Kidney epithelial cell (primary cell): ENCODE data around the gene ECM2. TPM values are rescaled to one million over a fixed set of nuclear protein-coding genes. Genes with fewer than 3 reads are reported as not detected.

ENCODE experiments used
- DNase-seq: peaks from one replicate; pipeline ENCODE4 v3.0.0-alpha.2; 2010; ENCODE audit warnings: low read depth
- H3K27me3 ChIP-seq: 2 replicates; pipeline ENCODE4 v1.6.0; 2011; ENCODE audit warnings: low read length; ENCODE audit not compliant: control insufficient read depth, insufficient read depth
- H3K36me3 ChIP-seq: 2 replicates; pipeline ENCODE4 v1.5.1; 2011; ENCODE audit warnings: low read length; ENCODE audit not compliant: control insufficient read depth, insufficient read depth
- H3K4me3 ChIP-seq: 2 replicates; pipeline ENCODE4 v1.5.1; 2011; ENCODE audit warnings: low read depth, mild to moderate bottlenecking, control low read depth, low read length
- total RNA-seq: library from RNA; depleted of rRNA; stranded (reverse); fragments of >200 nt; gene quantifications from 2 replicates; pipeline ENCODE4 v1.2.3, GENCODE V29; 2015
- TF ChIP-seq, protein P1 (sequence below): IDR thresholded peaks from 2 replicates; pipeline ENCODE4 v1.5.1; 2011; ENCODE audit warnings: mild to moderate bottlenecking, moderate library complexity, low read length, control low read depth, inconsistent platforms; ENCODE audit not compliant: insufficient read depth, poor library complexity, severe bottlenecking

ECM2 gene
- total RNA-seq, 1 donor from 2014 or later = not detected

DNA sequence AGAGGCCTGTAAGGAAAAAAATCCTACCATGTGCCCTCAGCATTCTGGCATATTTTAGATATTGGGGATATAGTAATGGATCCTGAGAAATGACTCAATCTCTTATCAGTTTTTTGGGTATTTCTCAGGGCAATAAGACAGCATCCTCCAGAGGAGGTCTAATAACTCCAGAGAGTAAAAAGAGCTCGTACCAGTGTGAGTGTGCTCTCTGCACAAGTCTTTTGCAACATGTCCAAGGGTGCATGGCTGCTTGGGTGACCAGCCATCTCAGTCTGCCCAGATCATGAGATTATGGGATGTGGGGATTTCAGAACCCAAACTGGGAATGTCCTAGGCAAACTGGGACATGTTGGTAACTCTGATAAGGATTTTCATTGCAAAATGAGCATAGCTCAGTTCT lies 68.7 kb downstream of the ECM2 start:
- Histone ChIP-seq H3K27me3 (no peaks in the 10 kb centered on the region), H3K4me3 (no peak overlapping the region), H3K36me3 (no peaks in the 10 kb centered on the region)
- TF ChIP-seq, protein P1, sequence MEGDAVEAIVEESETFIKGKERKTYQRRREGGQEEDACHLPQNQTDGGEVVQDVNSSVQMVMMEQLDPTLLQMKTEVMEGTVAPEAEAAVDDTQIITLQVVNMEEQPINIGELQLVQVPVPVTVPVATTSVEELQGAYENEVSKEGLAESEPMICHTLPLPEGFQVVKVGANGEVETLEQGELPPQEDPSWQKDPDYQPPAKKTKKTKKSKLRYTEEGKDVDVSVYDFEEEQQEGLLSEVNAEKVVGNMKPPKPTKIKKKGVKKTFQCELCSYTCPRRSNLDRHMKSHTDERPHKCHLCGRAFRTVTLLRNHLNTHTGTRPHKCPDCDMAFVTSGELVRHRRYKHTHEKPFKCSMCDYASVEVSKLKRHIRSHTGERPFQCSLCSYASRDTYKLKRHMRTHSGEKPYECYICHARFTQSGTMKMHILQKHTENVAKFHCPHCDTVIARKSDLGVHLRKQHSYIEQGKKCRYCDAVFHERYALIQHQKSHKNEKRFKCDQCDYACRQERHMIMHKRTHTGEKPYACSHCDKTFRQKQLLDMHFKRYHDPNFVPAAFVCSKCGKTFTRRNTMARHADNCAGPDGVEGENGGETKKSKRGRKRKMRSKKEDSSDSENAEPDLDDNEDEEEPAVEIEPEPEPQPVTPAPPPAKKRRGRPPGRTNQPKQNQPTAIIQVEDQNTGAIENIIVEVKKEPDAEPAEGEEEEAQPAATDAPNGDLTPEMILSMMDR = no peak
- no peak for DNase-seq

DNA sequence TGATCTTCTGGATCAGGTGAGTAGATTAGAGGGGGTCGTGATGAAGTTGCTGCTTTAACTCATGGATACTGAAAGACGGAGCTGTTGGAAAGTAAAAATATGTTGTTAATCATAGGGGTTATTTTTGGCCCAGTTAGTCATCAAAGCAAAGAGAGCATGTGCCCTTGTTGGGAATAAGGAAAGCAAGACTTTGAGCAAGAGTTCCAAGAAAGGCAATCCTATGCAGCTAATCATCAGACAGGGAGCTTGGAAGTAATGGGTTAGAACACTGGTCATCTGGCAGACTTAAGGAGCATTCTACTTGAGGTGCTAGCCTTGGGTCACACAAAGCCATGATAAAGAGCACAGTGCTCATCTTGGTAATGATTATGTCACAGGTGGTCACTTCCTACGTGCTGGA lies 71.8 kb downstream of the ECM2 start:
- H3K27me3 ChIP-seq = no peaks in the 10 kb centered on the region
- no peak overlapping the region for H3K4me3 ChIP-seq
- H3K36me3 ChIP-seq = no peaks in the 10 kb centered on the region
- TF ChIP-seq, protein P1 = no peak
- DNase-seq = peak; percentile 47

- Histone ChIP-seq H3K4me3 (no peak overlapping the region), H3K27me3 (no peaks in the 10 kb centered on the region), H3K36me3 (no peaks in the 10 kb centered on the region)
- no peak for DNase-seq
- TF ChIP-seq, protein P1 = no peak
These were observed 72.4 kb downstream of the ECM2 start for GRCh38 chr9:92463387-92463786.

DNA sequence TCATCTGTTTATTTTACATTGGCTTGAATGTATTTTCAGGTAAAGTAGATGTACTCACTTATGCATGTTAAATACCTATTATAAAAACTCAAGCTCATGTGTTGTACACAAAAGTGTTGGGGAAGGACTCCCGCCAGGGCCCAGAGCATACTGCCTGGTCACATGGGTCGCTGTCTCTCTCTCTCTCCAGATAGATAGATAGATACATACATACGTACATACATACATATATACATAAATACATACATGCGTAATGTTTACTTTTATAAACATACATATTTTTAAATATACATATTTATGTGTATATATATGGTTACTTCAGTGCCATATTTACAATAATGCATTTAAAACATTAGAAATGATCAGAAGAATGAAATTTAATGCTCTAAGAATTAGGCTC lies 78.2 kb downstream of the ECM2 start:
- H3K27me3 ChIP-seq = no peaks in the 10 kb centered on the region
- TF ChIP-seq, protein P1 = no peak
- no peak overlapping the region for H3K4me3 ChIP-seq
- no peaks in the 10 kb centered on the region for H3K36me3 ChIP-seq
- DNase-seq = no peak

- no peaks in the 10 kb centered on the region for H3K36me3 ChIP-seq
- DNase-seq = no peak
- no peak overlapping the region for H3K4me3 ChIP-seq
- TF ChIP-seq, protein P1 = peak; percentile 44
- H3K27me3 ChIP-seq = no peaks in the 10 kb centered on the region
These were observed 80.6 kb downstream of the ECM2 start for GRCh38 chr9:92455217-92455616.

DNA sequence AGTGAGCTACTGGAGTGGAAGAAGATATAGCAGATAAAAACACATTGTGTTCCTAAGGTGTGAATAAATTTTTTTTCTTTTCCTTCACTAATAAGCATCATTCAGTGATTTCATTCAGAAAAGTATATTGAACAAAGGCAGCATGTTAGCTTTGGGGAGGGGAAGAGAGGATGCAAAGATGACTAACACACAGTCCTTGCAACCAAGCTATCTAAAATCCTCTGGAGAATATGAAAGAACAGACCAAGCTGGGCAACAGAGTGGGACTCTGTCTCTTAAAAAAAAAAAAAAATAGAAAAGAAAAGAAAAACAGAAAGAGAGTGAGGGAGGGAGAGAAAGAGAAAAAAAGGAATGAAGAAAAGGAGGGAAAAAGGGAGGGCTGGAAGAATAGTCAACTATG lies 89.3 kb downstream of the ECM2 start:
- TF ChIP-seq, protein P1 = no peak
- H3K27me3 ChIP-seq = no peaks in the 10 kb centered on the region
- no peaks in the 10 kb centered on the region for H3K36me3 ChIP-seq
- no peak overlapping the region for H3K4me3 ChIP-seq
- DNase-seq = no peak
